ENCODE measurements around the gene UBL7.

The UBL7 gene

GRCh38 chr15:74396146-74396438 is 64.9 kb downstream of the UBL7 start:
- H3F3A ChIP-seq (ENCODE audit: insufficient read depth) = no peaks in the 10 kb centered on the region; the same call in 1 of the 2 replicates
- no peaks in the 10 kb centered on the region for H3K9me2 ChIP-seq (replicated peaks; ENCODE audit: insufficient read depth, low read length)
- H2AFZ ChIP-seq (ENCODE audit: low read depth, low read length, severe bottlenecking) = no peak overlapping the region
- TF ChIP-seq, protein P1, sequence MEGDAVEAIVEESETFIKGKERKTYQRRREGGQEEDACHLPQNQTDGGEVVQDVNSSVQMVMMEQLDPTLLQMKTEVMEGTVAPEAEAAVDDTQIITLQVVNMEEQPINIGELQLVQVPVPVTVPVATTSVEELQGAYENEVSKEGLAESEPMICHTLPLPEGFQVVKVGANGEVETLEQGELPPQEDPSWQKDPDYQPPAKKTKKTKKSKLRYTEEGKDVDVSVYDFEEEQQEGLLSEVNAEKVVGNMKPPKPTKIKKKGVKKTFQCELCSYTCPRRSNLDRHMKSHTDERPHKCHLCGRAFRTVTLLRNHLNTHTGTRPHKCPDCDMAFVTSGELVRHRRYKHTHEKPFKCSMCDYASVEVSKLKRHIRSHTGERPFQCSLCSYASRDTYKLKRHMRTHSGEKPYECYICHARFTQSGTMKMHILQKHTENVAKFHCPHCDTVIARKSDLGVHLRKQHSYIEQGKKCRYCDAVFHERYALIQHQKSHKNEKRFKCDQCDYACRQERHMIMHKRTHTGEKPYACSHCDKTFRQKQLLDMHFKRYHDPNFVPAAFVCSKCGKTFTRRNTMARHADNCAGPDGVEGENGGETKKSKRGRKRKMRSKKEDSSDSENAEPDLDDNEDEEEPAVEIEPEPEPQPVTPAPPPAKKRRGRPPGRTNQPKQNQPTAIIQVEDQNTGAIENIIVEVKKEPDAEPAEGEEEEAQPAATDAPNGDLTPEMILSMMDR (IDR thresholded peaks at IDR 0.05; ENCODE audit: insufficient read depth, low read length, poor library complexity, severe bottlenecking) = no peak
- H3K79me2 ChIP-seq (ENCODE audit: insufficient read depth, low read length) = no peaks in the 10 kb centered on the region
- no peak overlapping the region for H3K27ac ChIP-seq (ENCODE audit: low read depth, low read length)
- no peak overlapping the region for H3K9ac ChIP-seq (ENCODE audit: low read length)
- no peaks in the 10 kb centered on the region for H3K36me3 ChIP-seq (ENCODE audit: low read length)
- no peaks in the 10 kb centered on the region for H3K27me3 ChIP-seq (ENCODE audit: low read length)
- no peaks in the 10 kb centered on the region for H3K9me3 ChIP-seq (ENCODE audit: insufficient read depth, low read length)
- H3K4me3 ChIP-seq (ENCODE audit: insufficient read depth, low read length, poor library complexity, severe bottlenecking) = no peak overlapping the region
- no peaks in the 10 kb centered on the region for H4K20me1 ChIP-seq (ENCODE audit: low read depth, low read length)
- no peak overlapping the region for H3K4me2 ChIP-seq (ENCODE audit: low read depth, low read length, poor library complexity, severe bottlenecking)
